K562 (cell line): ENCODE measurements around the gene SCMH1. TPM values are rescaled to one million over a fixed set of nuclear protein-coding genes. Genes with fewer than 3 reads are reported as not detected.

Source experiments
- ATF7 ChIP-seq: fragments of 450-650 bp; IDR thresholded peaks from 2 replicates; pipeline ENCODE4 v1.7.1; 2014; ENCODE audit warnings: mild to moderate bottlenecking, moderate library complexity
- CBX5 ChIP-seq: IDR thresholded peaks from 2 replicates; pipeline ENCODE4 v1.6.1; 2014; ENCODE audit warnings: low read depth, borderline replicate concordance
- CHD2 ChIP-seq: IDR thresholded peaks from 2 replicates; pipeline ENCODE4 v1.6.1; 2011; ENCODE audit warnings: low read depth, low read length
- DEAF1 ChIP-seq: fragments of 450-650 bp; formaldehyde crosslinking; IDR thresholded peaks from 2 replicates; pipeline ENCODE4 v1.4.0; 2020; ENCODE audit warnings: mild to moderate bottlenecking, moderate library complexity
- IRF1 ChIP-seq: sonication (generic); formaldehyde crosslinking; IDR thresholded peaks from 2 replicates; pipeline ENCODE4 v1.8.0; 2022; ENCODE audit warnings: missing genetic modification reagents, mild to moderate bottlenecking, borderline replicate concordance
- KAT7 ChIP-seq: sonication (generic); formaldehyde crosslinking; IDR thresholded peaks from 2 replicates; pipeline ENCODE4 v1.8.0; 2022; ENCODE audit warnings: missing genetic modification reagents, mild to moderate bottlenecking, borderline replicate concordance
- LEF1 ChIP-seq: fragments of 450-650 bp; IDR thresholded peaks from 2 replicates; pipeline ENCODE4 v1.6.1; 2016; ENCODE audit warnings: mild to moderate bottlenecking
- NONO ChIP-seq, 2 experiments: fragments of 200-400 bp in 1 of 2; fragments of 450-650 bp in 1 of 2; formaldehyde crosslinking in 1 of 2; IDR thresholded peaks; 2 replicates each; pipeline ENCODE4 v1.6.1; 2017; ENCODE audit warnings: low read depth in 2 of 2, mild to moderate bottlenecking in 2 of 2, moderate library complexity in 2 of 2, low read length in 1 of 2
- NR2F6 ChIP-seq: fragments of 450-650 bp; formaldehyde crosslinking; IDR thresholded peaks from 2 replicates; pipeline ENCODE4 v1.4.0; 2020; ENCODE audit warnings: mild to moderate bottlenecking
- RAD51 ChIP-seq: fragments of 450-650 bp; IDR thresholded peaks from 2 replicates; pipeline ENCODE4 v1.7.1; 2016; ENCODE audit warnings: low read depth, mild to moderate bottlenecking, borderline replicate concordance
- RUNX1 ChIP-seq: sonication (generic); IDR thresholded peaks from 2 replicates; pipeline ENCODE4 v1.6.1; 2016; ENCODE audit warnings: antibody characterized with exemption, low read depth
- TCFL5 ChIP-seq: fragments of 250-450 bp; sonication (Bioruptor Pico); conservative IDR thresholded peaks from 2 replicates; pipeline ENCODE4 v1.6.1; 2021; ENCODE audit warnings: mild to moderate bottlenecking, moderate library complexity, matching md5 sums
- TEAD1 ChIP-seq, 2 experiments: fragments of 450-650 bp in 1 of 2; sonication (generic) in 1 of 2; formaldehyde crosslinking; IDR thresholded peaks; 2 replicates each; pipeline versions ENCODE4 v1.4.0 to v1.8.0; 2020 to 2022; ENCODE audit warnings: mild to moderate bottlenecking in 2 of 2, missing genetic modification reagents in 1 of 2
- TRIM28 ChIP-seq: fragments of 450-650 bp; IDR thresholded peaks from 2 replicates; pipeline ENCODE4 v1.6.1; 2017
- ZBTB7A ChIP-seq: IDR thresholded peaks from 2 replicates; pipeline ENCODE4 v1.6.1; 2011; ENCODE audit warnings: low read depth, mild to moderate bottlenecking, low read length, moderate library complexity, borderline replicate concordance; ENCODE audit not compliant: control insufficient read depth
- polyA plus RNA-seq, 8 experiments: library from polyadenylated mRNA; depleted of rRNA in 4 of 8; stranded (reverse) in 5 of 8; unstranded in 3 of 8; fragments of >200 nt; fragmentation: Nextera tagmentation in 2 of 8; fragmentation: Illumina TruSeq in 1 of 8; extraction: Ambion mirVana in 2 of 8; extraction: Trizol in 1 of 8; gene quantifications; 2 replicates each; pipeline versions ENCODE4 v1.2.1 to v1.2.3, GENCODE V29; 2011 to 2014; ENCODE audit warnings: inconsistent platforms in 1 of 8, missing spikeins in 1 of 8
- total RNA-seq, 7 experiments: library from RNA; depleted of rRNA in 6 of 7; stranded (reverse); fragments of >200 nt in 6 of 7; fragmentation: Illumina TruSeq in 2 of 7; extraction: Trizol in 2 of 7; gene quantifications; 2 replicates each; pipeline versions ENCODE4 v1.2.1 to v1.2.3, GENCODE V29; 2011 to 2021; ENCODE audit warnings: low replicate concordance in 1 of 7
- TF ChIP-seq, protein P1 (sequence below): fragments of 250-450 bp; sonication (Bioruptor Pico); IDR thresholded peaks from 2 replicates; pipeline ENCODE4 v1.8.0; 2022; ENCODE audit warnings: inconsistent platforms, mild to moderate bottlenecking, moderate library complexity, borderline replicate concordance
- TF ChIP-seq, protein P2 (sequence below), 2 experiments: fragments of 450-650 bp; IDR thresholded peaks; 2 replicates each; pipeline ENCODE4 v1.6.1; 2016
- TF ChIP-seq, protein P3 (sequence below): fragments of 250-450 bp; sonication (Bioruptor Pico); IDR thresholded peaks from 2 replicates; pipeline ENCODE4 v1.9.0; 2021; ENCODE audit warnings: mild to moderate bottlenecking, inconsistent platforms
- TF ChIP-seq, protein P4 (sequence below): sonication (generic); formaldehyde crosslinking; IDR thresholded peaks from 2 replicates; pipeline ENCODE4 v1.8.1; 2023; ENCODE audit warnings: mild to moderate bottlenecking, missing genetic modification reagents

Gene SCMH1
- total and polyA plus RNA-seq, 9 of the 15 experiments (the other 6 are each of a cell fraction or from before 2014, with no cell fraction given): 8.5 to 37.0 (median 26.8) TPM

DNA sequence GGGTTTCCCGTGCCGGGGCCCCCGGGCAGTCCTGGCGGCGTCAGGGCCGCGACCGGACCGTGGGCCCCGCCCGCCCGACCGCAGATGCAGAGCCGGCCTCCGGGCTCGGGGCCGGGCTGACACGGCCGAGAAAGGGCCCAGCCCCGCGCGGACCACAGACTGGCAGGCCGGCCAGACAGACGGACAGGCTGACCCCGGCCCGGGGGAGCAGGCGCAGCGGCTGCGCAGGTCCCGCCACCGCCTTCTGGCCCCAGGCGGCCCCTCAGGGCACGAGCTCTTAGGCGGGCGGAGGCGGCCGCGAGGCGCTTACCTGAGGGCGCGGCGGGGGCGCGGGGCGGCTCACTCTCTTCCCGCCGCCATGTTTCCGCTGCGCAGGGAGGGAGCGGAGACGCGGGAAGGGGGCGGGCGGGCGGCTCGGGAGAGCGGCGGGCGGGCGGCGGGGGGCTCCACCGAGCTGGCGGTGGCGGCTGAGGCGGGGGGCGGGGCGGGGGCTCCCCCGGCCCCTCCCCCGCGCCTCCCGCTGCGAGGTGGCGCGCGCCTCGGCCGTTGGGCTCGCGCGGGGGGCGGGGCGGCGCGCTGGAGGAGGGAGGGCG lies at the start of gene SCMH1 (continued):
- no peak for TF ChIP-seq IRF1 (CRISPR knock-in tag)
- TF ChIP-seq, protein P1, sequence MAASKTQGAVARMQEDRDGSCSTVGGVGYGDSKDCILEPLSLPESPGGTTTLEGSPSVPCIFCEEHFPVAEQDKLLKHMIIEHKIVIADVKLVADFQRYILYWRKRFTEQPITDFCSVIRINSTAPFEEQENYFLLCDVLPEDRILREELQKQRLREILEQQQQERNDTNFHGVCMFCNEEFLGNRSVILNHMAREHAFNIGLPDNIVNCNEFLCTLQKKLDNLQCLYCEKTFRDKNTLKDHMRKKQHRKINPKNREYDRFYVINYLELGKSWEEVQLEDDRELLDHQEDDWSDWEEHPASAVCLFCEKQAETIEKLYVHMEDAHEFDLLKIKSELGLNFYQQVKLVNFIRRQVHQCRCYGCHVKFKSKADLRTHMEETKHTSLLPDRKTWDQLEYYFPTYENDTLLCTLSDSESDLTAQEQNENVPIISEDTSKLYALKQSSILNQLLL: no peak
- no peak for TF ChIP-seq CBX5
- TF ChIP-seq TCFL5: no peak
- TF ChIP-seq RUNX1: no peak
- TF ChIP-seq LEF1: no peak
- no peak for TF ChIP-seq ATF7
- TF ChIP-seq, protein P2, sequence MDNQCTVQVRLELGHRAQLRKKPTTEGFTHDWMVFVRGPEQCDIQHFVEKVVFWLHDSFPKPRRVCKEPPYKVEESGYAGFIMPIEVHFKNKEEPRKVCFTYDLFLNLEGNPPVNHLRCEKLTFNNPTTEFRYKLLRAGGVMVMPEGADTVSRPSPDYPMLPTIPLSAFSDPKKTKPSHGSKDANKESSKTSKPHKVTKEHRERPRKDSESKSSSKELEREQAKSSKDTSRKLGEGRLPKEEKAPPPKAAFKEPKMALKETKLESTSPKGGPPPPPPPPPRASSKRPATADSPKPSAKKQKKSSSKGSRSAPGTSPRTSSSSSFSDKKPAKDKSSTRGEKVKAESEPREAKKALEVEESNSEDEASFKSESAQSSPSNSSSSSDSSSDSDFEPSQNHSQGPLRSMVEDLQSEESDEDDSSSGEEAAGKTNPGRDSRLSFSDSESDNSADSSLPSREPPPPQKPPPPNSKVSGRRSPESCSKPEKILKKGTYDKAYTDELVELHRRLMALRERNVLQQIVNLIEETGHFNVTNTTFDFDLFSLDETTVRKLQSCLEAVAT (IDR thresholded peaks at IDR 0.05): no peak
- TF ChIP-seq TEAD1 (CRISPR knock-in tag; IDR thresholded peaks at IDR 0.05): no peak
- TF ChIP-seq KAT7 (CRISPR knock-in tag): peak; percentile 84; the same call in 1 of the 2 replicates
- no peak for TF ChIP-seq RAD51
- no peak for TF ChIP-seq CHD2
- TF ChIP-seq ZBTB7A: peak; percentile 72
- TF ChIP-seq TRIM28: no peak
- TF ChIP-seq DEAF1: no peak
- TF ChIP-seq NR2F6 (CRISPR knock-in tag): no peak
- TF ChIP-seq, protein P3, sequence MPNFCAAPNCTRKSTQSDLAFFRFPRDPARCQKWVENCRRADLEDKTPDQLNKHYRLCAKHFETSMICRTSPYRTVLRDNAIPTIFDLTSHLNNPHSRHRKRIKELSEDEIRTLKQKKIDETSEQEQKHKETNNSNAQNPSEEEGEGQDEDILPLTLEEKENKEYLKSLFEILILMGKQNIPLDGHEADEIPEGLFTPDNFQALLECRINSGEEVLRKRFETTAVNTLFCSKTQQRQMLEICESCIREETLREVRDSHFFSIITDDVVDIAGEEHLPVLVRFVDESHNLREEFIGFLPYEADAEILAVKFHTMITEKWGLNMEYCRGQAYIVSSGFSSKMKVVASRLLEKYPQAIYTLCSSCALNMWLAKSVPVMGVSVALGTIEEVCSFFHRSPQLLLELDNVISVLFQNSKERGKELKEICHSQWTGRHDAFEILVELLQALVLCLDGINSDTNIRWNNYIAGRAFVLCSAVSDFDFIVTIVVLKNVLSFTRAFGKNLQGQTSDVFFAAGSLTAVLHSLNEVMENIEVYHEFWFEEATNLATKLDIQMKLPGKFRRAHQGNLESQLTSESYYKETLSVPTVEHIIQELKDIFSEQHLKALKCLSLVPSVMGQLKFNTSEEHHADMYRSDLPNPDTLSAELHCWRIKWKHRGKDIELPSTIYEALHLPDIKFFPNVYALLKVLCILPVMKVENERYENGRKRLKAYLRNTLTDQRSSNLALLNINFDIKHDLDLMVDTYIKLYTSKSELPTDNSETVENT (CRISPR knock-in tag): peak; percentile 76
- peak; percentile 80 to 83; a peak in 3 of 4 replicates for TF ChIP-seq NONO (IDR thresholded peaks at IDR 0.05; ENCODE audit: low read depth in 2 of 2, low read length in 1 of 2)
- TF ChIP-seq, protein P4, sequence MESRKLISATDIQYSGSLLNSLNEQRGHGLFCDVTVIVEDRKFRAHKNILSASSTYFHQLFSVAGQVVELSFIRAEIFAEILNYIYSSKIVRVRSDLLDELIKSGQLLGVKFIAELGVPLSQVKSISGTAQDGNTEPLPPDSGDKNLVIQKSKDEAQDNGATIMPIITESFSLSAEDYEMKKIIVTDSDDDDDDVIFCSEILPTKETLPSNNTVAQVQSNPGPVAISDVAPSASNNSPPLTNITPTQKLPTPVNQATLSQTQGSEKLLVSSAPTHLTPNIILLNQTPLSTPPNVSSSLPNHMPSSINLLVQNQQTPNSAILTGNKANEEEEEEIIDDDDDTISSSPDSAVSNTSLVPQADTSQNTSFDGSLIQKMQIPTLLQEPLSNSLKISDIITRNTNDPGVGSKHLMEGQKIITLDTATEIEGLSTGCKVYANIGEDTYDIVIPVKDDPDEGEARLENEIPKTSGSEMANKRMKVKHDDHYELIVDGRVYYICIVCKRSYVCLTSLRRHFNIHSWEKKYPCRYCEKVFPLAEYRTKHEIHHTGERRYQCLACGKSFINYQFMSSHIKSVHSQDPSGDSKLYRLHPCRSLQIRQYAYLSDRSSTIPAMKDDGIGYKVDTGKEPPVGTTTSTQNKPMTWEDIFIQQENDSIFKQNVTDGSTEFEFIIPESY (CRISPR knock-in tag): no peak
